K562 (cell line): ENCODE results near the gene NUP188. TPM values are rescaled to one million over a fixed set of nuclear protein-coding genes. Genes with fewer than 3 reads are reported as not detected.

Experiments used
- ATAC-seq: fragments of 200-7000 bp; cut with Tn5 transposase; 3 replicates; pipeline ENCODE4 v1.9.1; 2020; ENCODE audit warnings: moderate library complexity
- BruUV-seq: library from RNA; stranded (reverse); fragments of 400-500 nt; replicated peaks from 2 replicates; lab custom pipeline; 2021; lab: Mats Ljungman, UMichigan
- CTCF ChIA-PET: fragments of 300-600 bp; formaldehyde crosslinking; extraction: SDS; loops from one replicate; lab custom pipeline; 2021; ENCODE audit warnings: low intra/inter-chr PET ratio; lab: Yijun Ruan, JAX
- POLR2A ChIA-PET: fragments of 300-600, 350-650 bp; sonication (Branson Sonifier 250); formaldehyde crosslinking; extraction: SDS; loops from one replicate; lab custom pipeline; 2021; ENCODE audit warnings: antibody characterized with exemption, inconsistent platforms; lab: Yijun Ruan, JAX
- DNase-seq, 4 experiments: peaks; one replicate each; pipeline versions ENCODE4 v3.0.0 to v3.0.0-alpha.2; 2011 to 2018; ENCODE audit warnings: low spot score in 3 of 4, mixed read lengths in 3 of 4; ENCODE audit errors: extremely low read depth in 1 of 4
- FAIRE-seq: peaks from 2 replicates; lab custom pipeline; 2011; peaks lifted over from hg19 to GRCh38; lab: Jason Lieb, UNC
- H2AFZ ChIP-seq: 2 replicates; pipeline ENCODE4 v1.6.0; 2011; ENCODE audit warnings: low read depth, low read length, control low read depth, inconsistent platforms
- H3K27ac ChIP-seq: fragments of 200-600 bp; 3 replicates; pipeline ENCODE4 v1.8.0; 2011; ENCODE audit warnings: low read depth, mild to moderate bottlenecking, control low read depth, inconsistent platforms, low read length, moderate library complexity, mixed read lengths; ENCODE audit errors: extremely low read depth
- H3K27me3 ChIP-seq, 2 experiments: fragments of 300-600 bp in 1 of 2; 2 replicates in 1 of 2; 3 replicates in 1 of 2; pipeline versions ENCODE4 v1.6.0 to v1.8.0; 2011; ENCODE audit warnings: inconsistent platforms in 2 of 2, low read length in 2 of 2, mild to moderate bottlenecking in 1 of 2, mixed read lengths in 1 of 2, moderate library complexity in 1 of 2; ENCODE audit not compliant: control insufficient read depth in 2 of 2, insufficient read depth in 2 of 2
- H3K36me3 ChIP-seq: fragments of 300-600 bp; 3 replicates; pipeline ENCODE4 v1.8.0; 2011; ENCODE audit warnings: mild to moderate bottlenecking, low read length, inconsistent platforms; ENCODE audit not compliant: control insufficient read depth, insufficient read depth
- H3K4me1 ChIP-seq, 2 experiments: fragments of 200-600 bp in 1 of 2; replicated peaks in 1 of 2; 2 replicates in 1 of 2; 3 replicates in 1 of 2; pipeline versions ENCODE4 v1.5.1 to v1.8.0; 2011; ENCODE audit warnings: inconsistent platforms in 2 of 2, low read length in 2 of 2, mild to moderate bottlenecking in 1 of 2, mixed read lengths in 1 of 2, moderate library complexity in 1 of 2; ENCODE audit not compliant: control insufficient read depth in 2 of 2, insufficient read depth in 2 of 2
- H3K4me2 ChIP-seq: 2 replicates; pipeline ENCODE4 v1.6.1; 2011; ENCODE audit warnings: low read length, control low read depth, inconsistent platforms, mixed read lengths; ENCODE audit not compliant: insufficient read depth
- H3K4me3 ChIP-seq: fragments of 200-600 bp; sonication (generic), shearing (Covaris generic); 2 replicates; pipeline ENCODE4 v1.5.1; 2016; ENCODE audit warnings: control low read depth, inconsistent platforms
- H3K79me2 ChIP-seq: fragments of 200-600 bp; 3 replicates; pipeline ENCODE4 v1.8.0; 2011; ENCODE audit warnings: low read length, inconsistent platforms; ENCODE audit not compliant: control insufficient read depth, insufficient read depth
- H3K9ac ChIP-seq, 2 experiments: 2 replicates each; pipeline versions ENCODE4 v1.6.0 to v1.6.1; 2011; ENCODE audit warnings: low read depth in 2 of 2, low read length in 2 of 2, control low read depth in 1 of 2, inconsistent platforms in 1 of 2, mild to moderate bottlenecking in 1 of 2, mixed read lengths in 1 of 2; ENCODE audit not compliant: insufficient read depth in 1 of 2
- H3K9me1 ChIP-seq: one replicate; pipeline ENCODE4 v1.6.0; 2011; ENCODE audit warnings: inconsistent platforms, mild to moderate bottlenecking, low read length, moderate library complexity; ENCODE audit not compliant: control insufficient read depth, insufficient read depth
- H3K9me3 ChIP-seq: replicated peaks from 2 replicates; pipeline ENCODE4 v1.5.1; 2011; ENCODE audit warnings: low read depth, low read length, inconsistent platforms; ENCODE audit not compliant: control insufficient read depth, insufficient read depth
- H4K20me1 ChIP-seq: replicated peaks from 2 replicates; pipeline ENCODE4 v1.6.1; 2011; ENCODE audit warnings: low read length, inconsistent platforms, mixed read lengths; ENCODE audit not compliant: control insufficient read depth, insufficient read depth
- CREB1 ChIP-seq, 2 experiments: sonication (generic) in 1 of 2; formaldehyde crosslinking in 1 of 2; IDR thresholded peaks; 2 replicates each; pipeline versions ENCODE4 v1.6.1 to v1.8.0; 2012 to 2022; ENCODE audit warnings: inconsistent platforms in 1 of 2, mild to moderate bottlenecking in 1 of 2, missing genetic modification reagents in 1 of 2, moderate library complexity in 1 of 2
- FOXJ3 ChIP-seq: sonication (generic); formaldehyde crosslinking; IDR thresholded peaks from 2 replicates; pipeline ENCODE4 v1.4.0; 2020; ENCODE audit warnings: mild to moderate bottlenecking, missing genetic modification reagents
- MYC ChIP-seq, 2 experiments: fragments of 250-450 bp in 1 of 2; sonication (Bioruptor Pico) in 1 of 2; IDR thresholded peaks; 2 replicates each; pipeline versions ENCODE4 v1.5.1 to v1.6.1; 2012 to 2021; ENCODE audit warnings: low read depth in 2 of 2, borderline replicate concordance in 1 of 2, improper control_type of control experiment in 1 of 2, low read length in 1 of 2, mild to moderate bottlenecking in 1 of 2, moderate library complexity in 1 of 2
- PCBP1 ChIP-seq: fragments of 200-400 bp; formaldehyde crosslinking; IDR thresholded peaks from 2 replicates; pipeline ENCODE4 v1.6.1; 2018; ENCODE audit warnings: mild to moderate bottlenecking, low read depth, low read length; ENCODE audit not compliant: poor library complexity, severe bottlenecking
- PML ChIP-seq: IDR thresholded peaks from 2 replicates; pipeline ENCODE4 v1.6.1; 2012; ENCODE audit warnings: low read length, inconsistent platforms
- PTTG1 ChIP-seq: fragments of 450-650 bp; IDR thresholded peaks from 2 replicates; pipeline ENCODE4 v1.6.1; 2016; ENCODE audit warnings: low read depth, mild to moderate bottlenecking, missing genetic modification characterization, missing compliant biosample characterization
- ZKSCAN1 ChIP-seq: fragments of 150-350 bp; IDR thresholded peaks from 2 replicates; pipeline ENCODE4 v1.6.1; 2016; ENCODE audit warnings: low read depth, low read length
- ZNF311 ChIP-seq: fragments of 250-450 bp; sonication (Bioruptor Pico); IDR thresholded peaks from 2 replicates; pipeline ENCODE4 v1.4.0; 2020; ENCODE audit warnings: mild to moderate bottlenecking, moderate library complexity
- WGBS: fragments of 100-300 bp; shearing (Covaris generic); methylation state at CpG from one replicate; pipeline ENCODE4 v1.1.6; 2016; ENCODE audit warnings: low coverage, mixed read lengths; ENCODE audit not compliant: insufficient coverage; ENCODE audit errors: missing lambda C conversion rate; 5-methylcytosine and 5-hydroxymethylcytosine counted together
- in situ Hi-C: fragments of 300-500 bp; cut with MboI; formaldehyde crosslinking; loops from 4 replicates; pipeline ENCODE4 v1.15.0; 2018; ENCODE audit warnings: inconsistent platforms, mixed read lengths
- intact Hi-C: fragments of 100-400 bp; cut with micrococcal nuclease; formaldehyde crosslinking; loops from 2 replicates; pipeline ENCODE4 v1.14.2; 2022
- polyA plus RNA-seq, 8 experiments: library from polyadenylated mRNA; depleted of rRNA in 4 of 8; stranded (reverse) in 5 of 8; unstranded in 3 of 8; fragments of >200 nt; fragmentation: Nextera tagmentation in 2 of 8; fragmentation: Illumina TruSeq in 1 of 8; extraction: Ambion mirVana in 2 of 8; extraction: Trizol in 1 of 8; gene quantifications; 2 replicates each; pipeline versions ENCODE4 v1.2.1 to v1.2.3, GENCODE V29; 2011 to 2014; ENCODE audit warnings: inconsistent platforms in 1 of 8, missing spikeins in 1 of 8
- total RNA-seq, 7 experiments: library from RNA; depleted of rRNA in 6 of 7; stranded (reverse); fragments of >200 nt in 6 of 7; fragmentation: Illumina TruSeq in 2 of 7; extraction: Trizol in 2 of 7; gene quantifications; 2 replicates each; pipeline versions ENCODE4 v1.2.1 to v1.2.3, GENCODE V29; 2011 to 2021; ENCODE audit warnings: low replicate concordance in 1 of 7
- TF ChIP-seq, protein P1 (sequence below): sonication (generic); formaldehyde crosslinking; IDR thresholded peaks from 2 replicates; pipeline ENCODE4 v1.8.0; 2022; ENCODE audit warnings: missing genetic modification reagents, mild to moderate bottlenecking, borderline replicate concordance
- TF ChIP-seq, protein P2 (sequence below): fragments of 450-650 bp; conservative IDR thresholded peaks from 2 replicates; pipeline ENCODE4 v1.6.1; 2016; ENCODE audit warnings: missing genetic modification characterization, low read depth, mild to moderate bottlenecking, missing compliant biosample characterization, moderate library complexity
- TF ChIP-seq, protein P3 (sequence below): fragments of 450-650 bp; IDR thresholded peaks from 2 replicates; pipeline ENCODE4 v1.6.1; 2017; ENCODE audit warnings: antibody characterized with exemption, mild to moderate bottlenecking
- TF ChIP-seq, protein P4 (sequence below): fragments of 250-450 bp; sonication (Bioruptor Pico); IDR thresholded peaks from 2 replicates; pipeline ENCODE4 v1.5.0; 2020; ENCODE audit warnings: mild to moderate bottlenecking, borderline replicate concordance

The NUP188 gene
- total and polyA plus RNA-seq, 9 of the 15 experiments (the other 6 are each of a cell fraction or from before 2014, with no cell fraction given), result 11.7 to 135 (median 70.6) TPM

DNA sequence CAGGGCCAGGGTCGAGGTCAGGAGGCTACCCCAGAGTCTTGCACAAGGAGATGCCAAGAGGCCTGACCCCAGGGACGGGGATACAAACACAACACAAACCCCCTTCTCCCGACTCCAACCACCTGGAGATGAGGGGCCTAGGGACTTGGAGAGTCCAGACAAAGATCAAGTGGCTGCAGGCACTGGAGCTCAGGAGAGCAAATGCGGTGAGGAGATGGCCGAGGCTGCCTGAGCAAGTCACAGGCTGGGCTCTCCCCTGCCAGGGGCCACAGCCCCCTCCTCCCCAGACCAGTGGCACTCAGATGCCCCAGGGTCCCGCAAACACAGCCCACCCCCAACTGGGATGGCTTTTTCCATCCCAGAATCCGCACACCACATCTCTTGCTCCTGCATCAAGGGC is 64.8 kb downstream of the NUP188 start:
- H3K27ac ChIP-seq, result no peak overlapping the region
- no peak overlapping the region for H2AFZ ChIP-seq
- H3K9ac ChIP-seq, result no peak overlapping the region
- no peaks in the 10 kb centered on the region for H3K9me3 ChIP-seq
- H3K4me3 ChIP-seq, result no peak overlapping the region
- no peaks in the 10 kb centered on the region for H3K9me1 ChIP-seq
- intact Hi-C loops, result no loop called here
- CTCF ChIA-PET, result no interaction called here
- no peaks in the 10 kb centered on the region for H3K27me3 ChIP-seq
- H4K20me1 ChIP-seq, result 0 out of 2 replicates have a peak, but pooled peaks cover 6% of the 10 kb centered on the region
- FAIRE-seq, result no peak
- H3K4me2 ChIP-seq, result no peak overlapping the region
- BruUV-seq, result no TSS peak
- POLR2A ChIA-PET, result no interaction called here
- no peak for ATAC-seq
- in situ Hi-C loops, result no loop called here
- H3K4me1 ChIP-seq, result peaks cover 0 to 40% of the 10 kb centered on the region in 2 experiments; a peak in 2 of 5 replicates
- WGBS, result 74% methylated on average over 6 of the region's 7 CpGs
- H3K79me2 ChIP-seq, result no peaks in the 10 kb centered on the region
- peaks cover 82% of the 10 kb centered on the region; the same call in 2 of the 3 replicates for H3K36me3 ChIP-seq
- DNase-seq, result no peak
- no peak for TF ChIP-seq PML
- no peak for TF ChIP-seq PCBP1
- TF ChIP-seq, protein P1, sequence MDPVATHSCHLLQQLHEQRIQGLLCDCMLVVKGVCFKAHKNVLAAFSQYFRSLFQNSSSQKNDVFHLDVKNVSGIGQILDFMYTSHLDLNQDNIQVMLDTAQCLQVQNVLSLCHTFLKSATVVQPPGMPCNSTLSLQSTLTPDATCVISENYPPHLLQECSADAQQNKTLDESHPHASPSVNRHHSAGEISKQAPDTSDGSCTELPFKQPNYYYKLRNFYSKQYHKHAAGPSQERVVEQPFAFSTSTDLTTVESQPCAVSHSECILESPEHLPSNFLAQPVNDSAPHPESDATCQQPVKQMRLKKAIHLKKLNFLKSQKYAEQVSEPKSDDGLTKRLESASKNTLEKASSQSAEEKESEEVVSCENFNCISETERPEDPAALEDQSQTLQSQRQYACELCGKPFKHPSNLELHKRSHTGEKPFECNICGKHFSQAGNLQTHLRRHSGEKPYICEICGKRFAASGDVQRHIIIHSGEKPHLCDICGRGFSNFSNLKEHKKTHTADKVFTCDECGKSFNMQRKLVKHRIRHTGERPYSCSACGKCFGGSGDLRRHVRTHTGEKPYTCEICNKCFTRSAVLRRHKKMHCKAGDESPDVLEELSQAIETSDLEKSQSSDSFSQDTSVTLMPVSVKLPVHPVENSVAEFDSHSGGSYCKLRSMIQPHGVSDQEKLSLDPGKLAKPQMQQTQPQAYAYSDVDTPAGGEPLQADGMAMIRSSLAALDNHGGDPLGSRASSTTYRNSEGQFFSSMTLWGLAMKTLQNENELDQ (CRISPR knock-in tag), result no peak
- TF ChIP-seq MYC (IDR thresholded peaks at IDR 0.05; ENCODE audit: low read depth, low read length), result no peak
- no peak for TF ChIP-seq MYC (CRISPR knock-in tag; IDR thresholded peaks at IDR 0.05; ENCODE audit: borderline replicate concordance, low read depth)
- TF ChIP-seq, protein P2, sequence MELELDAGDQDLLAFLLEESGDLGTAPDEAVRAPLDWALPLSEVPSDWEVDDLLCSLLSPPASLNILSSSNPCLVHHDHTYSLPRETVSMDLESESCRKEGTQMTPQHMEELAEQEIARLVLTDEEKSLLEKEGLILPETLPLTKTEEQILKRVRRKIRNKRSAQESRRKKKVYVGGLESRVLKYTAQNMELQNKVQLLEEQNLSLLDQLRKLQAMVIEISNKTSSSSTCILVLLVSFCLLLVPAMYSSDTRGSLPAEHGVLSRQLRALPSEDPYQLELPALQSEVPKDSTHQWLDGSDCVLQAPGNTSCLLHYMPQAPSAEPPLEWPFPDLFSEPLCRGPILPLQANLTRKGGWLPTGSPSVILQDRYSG (tag), result no peak
- TF ChIP-seq, protein P3, sequence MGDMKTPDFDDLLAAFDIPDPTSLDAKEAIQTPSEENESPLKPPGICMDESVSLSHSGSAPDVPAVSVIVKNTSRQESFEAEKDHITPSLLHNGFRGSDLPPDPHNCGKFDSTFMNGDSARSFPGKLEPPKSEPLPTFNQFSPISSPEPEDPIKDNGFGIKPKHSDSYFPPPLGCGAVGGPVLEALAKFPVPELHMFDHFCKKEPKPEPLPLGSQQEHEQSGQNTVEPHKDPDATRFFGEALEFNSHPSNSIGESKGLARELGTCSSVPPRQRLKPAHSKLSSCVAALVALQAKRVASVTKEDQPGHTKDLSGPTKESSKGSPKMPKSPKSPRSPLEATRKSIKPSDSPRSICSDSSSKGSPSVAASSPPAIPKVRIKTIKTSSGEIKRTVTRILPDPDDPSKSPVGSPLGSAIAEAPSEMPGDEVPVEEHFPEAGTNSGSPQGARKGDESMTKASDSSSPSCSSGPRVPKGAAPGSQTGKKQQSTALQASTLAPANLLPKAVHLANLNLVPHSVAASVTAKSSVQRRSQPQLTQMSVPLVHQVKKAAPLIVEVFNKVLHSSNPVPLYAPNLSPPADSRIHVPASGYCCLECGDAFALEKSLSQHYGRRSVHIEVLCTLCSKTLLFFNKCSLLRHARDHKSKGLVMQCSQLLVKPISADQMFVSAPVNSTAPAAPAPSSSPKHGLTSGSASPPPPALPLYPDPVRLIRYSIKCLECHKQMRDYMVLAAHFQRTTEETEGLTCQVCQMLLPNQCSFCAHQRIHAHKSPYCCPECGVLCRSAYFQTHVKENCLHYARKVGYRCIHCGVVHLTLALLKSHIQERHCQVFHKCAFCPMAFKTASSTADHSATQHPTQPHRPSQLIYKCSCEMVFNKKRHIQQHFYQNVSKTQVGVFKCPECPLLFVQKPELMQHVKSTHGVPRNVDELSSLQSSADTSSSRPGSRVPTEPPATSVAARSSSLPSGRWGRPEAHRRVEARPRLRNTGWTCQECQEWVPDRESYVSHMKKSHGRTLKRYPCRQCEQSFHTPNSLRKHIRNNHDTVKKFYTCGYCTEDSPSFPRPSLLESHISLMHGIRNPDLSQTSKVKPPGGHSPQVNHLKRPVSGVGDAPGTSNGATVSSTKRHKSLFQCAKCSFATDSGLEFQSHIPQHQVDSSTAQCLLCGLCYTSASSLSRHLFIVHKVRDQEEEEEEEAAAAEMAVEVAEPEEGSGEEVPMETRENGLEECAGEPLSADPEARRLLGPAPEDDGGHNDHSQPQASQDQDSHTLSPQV, result no peak
- no peak for TF ChIP-seq CREB1 (IDR thresholded peaks at IDR 0.05)
- no peak for TF ChIP-seq CREB1 (CRISPR knock-in tag; IDR thresholded peaks at IDR 0.05)
- TF ChIP-seq ZNF311 (CRISPR knock-in tag), result no peak
- no peak for TF ChIP-seq ZKSCAN1
- no peak for TF ChIP-seq PTTG1
- no peak for TF ChIP-seq FOXJ3 (CRISPR knock-in tag)
- TF ChIP-seq, protein P4, sequence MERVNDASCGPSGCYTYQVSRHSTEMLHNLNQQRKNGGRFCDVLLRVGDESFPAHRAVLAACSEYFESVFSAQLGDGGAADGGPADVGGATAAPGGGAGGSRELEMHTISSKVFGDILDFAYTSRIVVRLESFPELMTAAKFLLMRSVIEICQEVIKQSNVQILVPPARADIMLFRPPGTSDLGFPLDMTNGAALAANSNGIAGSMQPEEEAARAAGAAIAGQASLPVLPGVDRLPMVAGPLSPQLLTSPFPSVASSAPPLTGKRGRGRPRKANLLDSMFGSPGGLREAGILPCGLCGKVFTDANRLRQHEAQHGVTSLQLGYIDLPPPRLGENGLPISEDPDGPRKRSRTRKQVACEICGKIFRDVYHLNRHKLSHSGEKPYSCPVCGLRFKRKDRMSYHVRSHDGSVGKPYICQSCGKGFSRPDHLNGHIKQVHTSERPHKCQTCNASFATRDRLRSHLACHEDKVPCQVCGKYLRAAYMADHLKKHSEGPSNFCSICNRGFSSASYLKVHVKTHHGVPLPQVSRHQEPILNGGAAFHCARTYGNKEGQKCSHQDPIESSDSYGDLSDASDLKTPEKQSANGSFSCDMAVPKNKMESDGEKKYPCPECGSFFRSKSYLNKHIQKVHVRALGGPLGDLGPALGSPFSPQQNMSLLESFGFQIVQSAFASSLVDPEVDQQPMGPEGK, result no peak
